Retina (tissue), 1 donor: Measurements from ENCODE around the gene TESMIN.

Experiments
- DNase-seq: peaks from one replicate; pipeline ENCODE4 v3.0.0-alpha.2; 2016

Gene TESMIN

DNA sequence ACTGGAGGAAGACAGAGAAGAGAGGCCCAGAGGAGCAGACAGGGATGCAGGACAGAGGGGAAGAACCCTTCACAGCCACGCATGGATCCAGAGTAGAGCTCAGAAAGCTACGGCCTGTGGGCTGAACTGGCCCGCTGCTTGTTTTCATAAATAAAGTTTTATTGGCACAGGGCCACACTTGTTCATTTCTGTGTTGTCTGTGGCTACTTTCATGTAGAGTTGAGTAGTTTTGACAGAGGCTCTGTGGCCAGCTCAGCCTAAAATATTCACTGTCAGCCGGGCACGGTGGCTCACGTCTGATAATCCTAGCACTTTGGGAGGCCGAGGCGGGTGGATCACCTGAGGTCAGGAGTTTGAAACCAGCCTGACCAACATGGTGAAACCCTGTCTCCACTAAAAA is 93.2 kb downstream of the TESMIN start:
- DNase-seq, result no peak
